H9 (cell line): Measurements from ENCODE around the gene CD81. TPM values are rescaled to one million over a fixed set of nuclear protein-coding genes. Genes with fewer than 3 reads are reported as not detected.

Experiments used
- DNase-seq: peaks from one replicate; pipeline ENCODE4 v3.0.0-alpha.2; 2017
- H2AFZ ChIP-seq: one replicate; pipeline ENCODE4 v1.6.1; 2013; ENCODE audit warnings: mild to moderate bottlenecking, low read length, control low read depth, moderate library complexity
- H2AK5ac ChIP-seq: 2 replicates; pipeline ENCODE4 v1.6.1; 2013; ENCODE audit warnings: low read length, control low read depth, mixed read lengths; ENCODE audit not compliant: insufficient read length
- H2BK120ac ChIP-seq: one replicate; pipeline ENCODE4 v1.6.1; 2013; ENCODE audit warnings: low read depth, mild to moderate bottlenecking, low read length, control low read depth, inconsistent platforms; ENCODE audit not compliant: poor library complexity, severe bottlenecking
- H2BK12ac ChIP-seq: 2 replicates; pipeline ENCODE4 v1.6.1; 2013; ENCODE audit warnings: low read length, control low read depth, mixed read lengths, low read depth; ENCODE audit not compliant: insufficient read length
- H2BK15ac ChIP-seq: 2 replicates; pipeline ENCODE4 v1.6.1; 2013; ENCODE audit warnings: low read depth, low read length, control low read depth
- H2BK20ac ChIP-seq: one replicate; pipeline ENCODE4 v1.6.1; 2013; ENCODE audit warnings: low read depth, mild to moderate bottlenecking, low read length, control low read depth, inconsistent platforms; ENCODE audit not compliant: poor library complexity, severe bottlenecking
- H2BK5ac ChIP-seq: 2 replicates; pipeline ENCODE4 v1.6.1; 2013; ENCODE audit warnings: low read length, control low read depth, mixed read lengths; ENCODE audit not compliant: insufficient read length
- H3K14ac ChIP-seq: 2 replicates; pipeline ENCODE4 v1.6.1; 2013; ENCODE audit warnings: low read length, control low read depth; ENCODE audit not compliant: insufficient read depth
- H3K18ac ChIP-seq: 2 replicates; pipeline ENCODE4 v1.6.1; 2013; ENCODE audit warnings: low read depth, mild to moderate bottlenecking, mixed read lengths, low read length, control low read depth; ENCODE audit not compliant: insufficient read length
- H3K23ac ChIP-seq: 2 replicates; pipeline ENCODE4 v1.6.1; 2013; ENCODE audit warnings: low read length, control low read depth, mixed read lengths, low read depth; ENCODE audit not compliant: insufficient read length
- H3K23me2 ChIP-seq: 2 replicates; pipeline ENCODE4 v1.6.1; 2013; ENCODE audit warnings: low read depth, mild to moderate bottlenecking, mixed read lengths, low read length, control low read depth; ENCODE audit not compliant: insufficient read length, poor library complexity, severe bottlenecking
- H3K27ac ChIP-seq: 2 replicates; pipeline ENCODE4 v1.5.1; 2013; ENCODE audit warnings: low read length, control low read depth, mixed read lengths, low read depth; ENCODE audit not compliant: insufficient read length
- H3K27me3 ChIP-seq: 2 replicates; pipeline ENCODE4 v1.6.1; 2013; ENCODE audit warnings: low read length, control low read depth, inconsistent platforms; ENCODE audit not compliant: insufficient read depth
- H3K4ac ChIP-seq: 2 replicates; pipeline ENCODE4 v1.6.1; 2013; ENCODE audit warnings: low read depth, mild to moderate bottlenecking, control low read depth, inconsistent platforms, low read length, moderate library complexity
- H3K4me1 ChIP-seq: 2 replicates; pipeline ENCODE4 v1.6.1; 2013; ENCODE audit warnings: low read length, control low read depth, inconsistent platforms; ENCODE audit not compliant: insufficient read depth
- H3K4me2 ChIP-seq: 2 replicates; pipeline ENCODE4 v1.6.1; 2013; ENCODE audit warnings: low read length, control low read depth, mixed read lengths; ENCODE audit not compliant: insufficient read length, insufficient read depth
- H3K56ac ChIP-seq: 2 replicates; pipeline ENCODE4 v1.6.1; 2013; ENCODE audit warnings: low read depth, mild to moderate bottlenecking, mixed read lengths, low read length, control low read depth; ENCODE audit not compliant: insufficient read length
- H3K79me1 ChIP-seq: 2 replicates; pipeline ENCODE4 v1.6.1; 2013; ENCODE audit warnings: low read depth, mild to moderate bottlenecking, moderate library complexity, low read length, control low read depth, inconsistent platforms; ENCODE audit not compliant: insufficient read depth, poor library complexity, severe bottlenecking
- H3K79me2 ChIP-seq: 2 replicates; pipeline ENCODE4 v1.6.1; 2013; ENCODE audit warnings: low read length, control low read depth, inconsistent platforms; ENCODE audit not compliant: insufficient read depth
- H3K9ac ChIP-seq: 2 replicates; pipeline ENCODE4 v1.6.1; 2013; ENCODE audit warnings: low read length, control low read depth, mixed read lengths; ENCODE audit not compliant: insufficient read length; ENCODE audit errors: extremely low read depth
- H3K9me3 ChIP-seq: one replicate; pipeline ENCODE4 v1.6.1; 2013; ENCODE audit warnings: low read depth, low read length, inconsistent platforms; ENCODE audit not compliant: control insufficient read depth
- H3T11ph ChIP-seq: one replicate; pipeline ENCODE4 v1.6.1; 2013; ENCODE audit warnings: mild to moderate bottlenecking, low read length, control low read depth, inconsistent platforms
- H4K20me1 ChIP-seq: one replicate; pipeline ENCODE4 v1.6.1; 2013; ENCODE audit not compliant: control insufficient read depth, insufficient read length, insufficient read depth
- H4K5ac ChIP-seq: 2 replicates; pipeline ENCODE4 v1.6.1; 2013; ENCODE audit warnings: low read depth, mild to moderate bottlenecking, mixed read lengths, low read length, control low read depth; ENCODE audit not compliant: insufficient read length
- H4K8ac ChIP-seq: replicated peaks from 2 replicates; pipeline ENCODE4 v1.6.1; 2013; ENCODE audit warnings: low read length, control low read depth, mixed read lengths, low read depth; ENCODE audit not compliant: insufficient read length
- H4K91ac ChIP-seq: 2 replicates; pipeline ENCODE4 v1.6.1; 2013; ENCODE audit warnings: low read depth, mild to moderate bottlenecking, moderate library complexity, mixed read lengths, low read length, control low read depth; ENCODE audit not compliant: insufficient read length
- H3K27ac Mint-ChIP-seq, 3 experiments: 2 replicates in 2 of 3; 3 replicates in 1 of 3; pipeline ENCODE4 v1.8.0; 2020 to 2021; ENCODE audit warnings: mixed read lengths in 3 of 3, mild to moderate bottlenecking in 1 of 3, moderate library complexity in 1 of 3
- H3K27me3 Mint-ChIP-seq: 2 replicates; pipeline ENCODE4 v1.8.0; 2021; ENCODE audit warnings: low read depth, mild to moderate bottlenecking, moderate library complexity, mixed read lengths
- H3K36me3 Mint-ChIP-seq, 3 experiments: 2 replicates in 2 of 3; 3 replicates in 1 of 3; pipeline ENCODE4 v1.8.0; 2020 to 2021; ENCODE audit warnings: low read depth in 3 of 3, mixed read lengths in 3 of 3; ENCODE audit not compliant: insufficient read depth in 1 of 3
- H3K4me1 Mint-ChIP-seq, 2 experiments: 2 replicates each; pipeline ENCODE4 v1.8.0; 2020; ENCODE audit warnings: mixed read lengths in 2 of 2
- H3K4me3 Mint-ChIP-seq, 2 experiments: 2 replicates in 1 of 2; 3 replicates in 1 of 2; pipeline ENCODE4 v1.8.0; 2020 to 2021; ENCODE audit warnings: mild to moderate bottlenecking in 2 of 2, mixed read lengths in 2 of 2, moderate library complexity in 1 of 2
- H3K9me3 Mint-ChIP-seq, 2 experiments: 2 replicates in 1 of 2; 3 replicates in 1 of 2; pipeline ENCODE4 v1.8.0; 2020; ENCODE audit warnings: mild to moderate bottlenecking in 2 of 2, mixed read lengths in 2 of 2, moderate library complexity in 1 of 2
- WGBS: extraction: QIAGEN DNeasy Blood & Tissue Kit; methylation state at CpG from one replicate; pipeline ENCODE4 v1.1.7; 2013; ENCODE audit warnings: missing lambda C conversion rate, low lambda C conversion rate, mixed read lengths; ENCODE audit not compliant: insufficient read length; ENCODE audit errors: extremely low coverage; 5-methylcytosine and 5-hydroxymethylcytosine counted together
- total RNA-seq: library from RNA; stranded (reverse); gene quantifications from 2 replicates; pipeline ENCODE4 v1.2.1, GENCODE V29; 2021
- TF ChIP-seq, protein P1 (sequence below): fragments of 200-600 bp; sonication (generic); conservative IDR thresholded peaks from 3 replicates; pipeline ENCODE4 v1.8.0; 2021; ENCODE audit warnings: antibody characterized with exemption, mild to moderate bottlenecking

Gene CD81
- total RNA-seq, 1 experiment from 2014 or later, result 246 TPM

DNA sequence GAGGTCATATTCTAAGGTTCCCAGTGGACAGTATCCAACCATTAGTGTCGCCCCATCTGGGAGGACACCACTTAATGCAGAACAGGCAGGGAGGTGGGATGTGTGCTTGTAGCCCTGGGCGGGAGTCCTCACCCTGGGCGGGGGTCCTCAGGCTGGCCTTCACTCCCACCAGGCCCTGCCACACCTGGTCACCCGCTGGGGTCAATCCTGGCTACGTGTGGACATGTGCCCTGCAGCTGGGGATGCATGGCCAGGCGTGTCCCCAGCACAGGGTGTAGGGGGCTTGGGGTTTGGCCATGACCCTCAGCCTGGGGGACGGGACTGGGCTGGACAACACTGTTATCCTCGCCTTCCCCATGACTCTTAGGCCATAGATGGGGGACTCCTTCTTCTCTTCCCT lies 48.4 kb downstream of the CD81 start:
- H3K23me2 ChIP-seq, result no peaks in the 10 kb centered on the region
- no peak overlapping the region for H3T11ph ChIP-seq
- H3K23ac ChIP-seq, result no peak overlapping the region
- H3K4ac ChIP-seq, result no peak overlapping the region
- no peaks in the 10 kb centered on the region for H3K4me1 ChIP-seq
- H3K79me2 ChIP-seq, result no peaks in the 10 kb centered on the region
- Mint-ChIP-seq H3K27ac (peak overlapping the region in 1 of 3 experiments; percentile 70; a peak in 1 of 7 replicates), H3K9me3 (no peaks in the 10 kb centered on the region; a peak in 1 of 5 replicates), H3K4me3 (no peak overlapping the region), H3K27me3 (peaks cover 13% of the 10 kb centered on the region), H3K36me3 (no peaks in the 10 kb centered on the region), H3K4me1 (no peaks in the 10 kb centered on the region)
- no peak overlapping the region for H2BK15ac ChIP-seq
- no CpG with 5 or more reads among the region's 8 CpGs for WGBS
- no peak overlapping the region for H2BK12ac ChIP-seq
- no peak overlapping the region for H3K14ac ChIP-seq
- no peak overlapping the region for H3K56ac ChIP-seq
- no peak overlapping the region for H4K91ac ChIP-seq
- H2BK5ac ChIP-seq, result no peak overlapping the region
- no peak overlapping the region for H3K18ac ChIP-seq
- no peak overlapping the region for H2AFZ ChIP-seq
- no peak overlapping the region for H4K8ac ChIP-seq
- H3K27ac ChIP-seq, result no peak overlapping the region
- H2BK120ac ChIP-seq, result no peak overlapping the region
- H3K9ac ChIP-seq, result no peak overlapping the region
- no peaks in the 10 kb centered on the region; the same call in 1 of the 2 replicates for H3K27me3 ChIP-seq
- H2BK20ac ChIP-seq, result no peak overlapping the region
- DNase-seq, result no peak
- H3K4me2 ChIP-seq, result no peak overlapping the region
- no peak overlapping the region for H4K5ac ChIP-seq
- H2AK5ac ChIP-seq, result no peak overlapping the region
- no peaks in the 10 kb centered on the region for H3K79me1 ChIP-seq
- TF ChIP-seq, protein P1, sequence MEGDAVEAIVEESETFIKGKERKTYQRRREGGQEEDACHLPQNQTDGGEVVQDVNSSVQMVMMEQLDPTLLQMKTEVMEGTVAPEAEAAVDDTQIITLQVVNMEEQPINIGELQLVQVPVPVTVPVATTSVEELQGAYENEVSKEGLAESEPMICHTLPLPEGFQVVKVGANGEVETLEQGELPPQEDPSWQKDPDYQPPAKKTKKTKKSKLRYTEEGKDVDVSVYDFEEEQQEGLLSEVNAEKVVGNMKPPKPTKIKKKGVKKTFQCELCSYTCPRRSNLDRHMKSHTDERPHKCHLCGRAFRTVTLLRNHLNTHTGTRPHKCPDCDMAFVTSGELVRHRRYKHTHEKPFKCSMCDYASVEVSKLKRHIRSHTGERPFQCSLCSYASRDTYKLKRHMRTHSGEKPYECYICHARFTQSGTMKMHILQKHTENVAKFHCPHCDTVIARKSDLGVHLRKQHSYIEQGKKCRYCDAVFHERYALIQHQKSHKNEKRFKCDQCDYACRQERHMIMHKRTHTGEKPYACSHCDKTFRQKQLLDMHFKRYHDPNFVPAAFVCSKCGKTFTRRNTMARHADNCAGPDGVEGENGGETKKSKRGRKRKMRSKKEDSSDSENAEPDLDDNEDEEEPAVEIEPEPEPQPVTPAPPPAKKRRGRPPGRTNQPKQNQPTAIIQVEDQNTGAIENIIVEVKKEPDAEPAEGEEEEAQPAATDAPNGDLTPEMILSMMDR, result no peak
- H3K9me3 ChIP-seq, result no peaks in the 10 kb centered on the region
- H4K20me1 ChIP-seq, result no peaks in the 10 kb centered on the region
